ENCODE results near the gene OR5I1.
"Not testable (repeated sequence)": the region's sequence is repeated elsewhere in the genome, so short reads cannot be mapped to it uniquely, and the experiment has no call there.

OR5I1 gene

DNA sequence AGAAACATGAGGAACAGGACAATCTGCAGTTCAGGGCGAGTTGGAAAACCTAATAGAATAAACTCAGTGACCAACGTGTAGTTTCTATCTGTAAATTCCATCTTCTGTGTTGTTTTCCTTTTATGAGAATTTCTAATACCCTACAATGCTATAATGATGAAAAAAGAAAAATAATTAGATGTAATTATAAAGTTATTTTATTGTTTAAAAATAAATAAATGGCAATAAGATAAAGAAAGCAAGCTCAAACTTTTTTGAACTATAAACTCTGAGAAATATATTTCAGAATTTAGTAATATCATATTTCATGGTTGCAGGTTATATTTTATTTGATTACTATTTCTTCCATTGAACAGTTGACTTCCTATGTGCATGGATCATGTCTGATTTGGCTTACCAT is at the start of gene OR5I1:
TSS of gene OR5I1 (minus strand) at position 101 of the 400 bp plus-strand sequence. CDS start at position 101, 0 bp downstream.
- in situ Hi-C loops (cut with MboI; ENCODE audit: low pct_unique_long_range_greater_than_20kb, low sequenced_read_pairs): loop anchor here (25.0 kb wide), 1 partner anchor 851 kb away; no protein-coding TSS in a partner anchor
- DNase-seq: no peak

DNA sequence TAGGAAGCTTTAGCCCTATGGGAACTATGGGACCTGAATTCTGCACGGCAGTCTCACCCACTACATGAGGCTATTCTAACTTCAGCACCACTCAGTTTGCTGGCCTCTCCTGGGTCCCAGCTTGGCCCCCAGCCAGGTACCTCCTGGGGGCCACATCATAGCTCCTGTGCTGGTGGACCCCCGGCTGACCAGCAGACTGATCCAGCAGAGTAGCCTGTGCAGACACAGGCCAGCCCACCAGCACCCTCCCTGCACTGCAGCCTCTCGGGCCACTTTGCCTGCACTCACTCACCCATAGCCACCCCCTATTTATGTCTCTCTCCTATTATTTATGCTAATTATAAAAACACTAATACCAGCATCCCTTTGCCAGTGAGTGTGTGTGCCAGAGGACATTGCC is 34.7 kb upstream of the OR5I1 start:
- no peak for DNase-seq

DNA sequence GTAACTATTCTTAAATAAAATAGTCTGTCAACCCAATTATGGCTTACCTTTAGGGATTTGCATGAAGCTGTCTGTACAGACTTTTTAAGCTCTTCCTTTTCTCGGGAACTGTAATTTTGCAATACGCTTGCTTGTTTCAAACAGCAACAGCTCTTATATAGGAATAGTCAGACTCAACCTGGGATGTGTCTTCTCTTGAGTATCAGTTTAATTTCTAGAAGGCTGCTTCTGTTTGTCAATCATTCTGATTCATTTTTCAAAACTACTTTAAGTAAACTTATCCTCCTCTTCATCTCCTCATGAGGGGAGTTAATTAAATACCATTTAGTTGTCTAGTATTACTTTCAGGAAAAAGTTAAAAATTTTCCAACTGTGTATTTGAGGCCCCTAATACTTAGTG is 33.6 kb upstream of the OR5I1 start, which contains the start of gene OR10AG1:
TSS of gene OR10AG1 (minus strand) at position 101 of the 400 bp plus-strand sequence. CDS start at position 63, 38 bp downstream.
- in situ Hi-C loops (cut with MboI; ENCODE audit: low pct_unique_long_range_greater_than_20kb, low sequenced_read_pairs): no loop called here
- DNase-seq: no peak

More for the DNA sequence above, 34.7 kb upstream of the OR5I1 start:
- in situ Hi-C loops (cut with MboI; ENCODE audit: low pct_unique_long_range_greater_than_20kb, low sequenced_read_pairs): no loop called here

DNA sequence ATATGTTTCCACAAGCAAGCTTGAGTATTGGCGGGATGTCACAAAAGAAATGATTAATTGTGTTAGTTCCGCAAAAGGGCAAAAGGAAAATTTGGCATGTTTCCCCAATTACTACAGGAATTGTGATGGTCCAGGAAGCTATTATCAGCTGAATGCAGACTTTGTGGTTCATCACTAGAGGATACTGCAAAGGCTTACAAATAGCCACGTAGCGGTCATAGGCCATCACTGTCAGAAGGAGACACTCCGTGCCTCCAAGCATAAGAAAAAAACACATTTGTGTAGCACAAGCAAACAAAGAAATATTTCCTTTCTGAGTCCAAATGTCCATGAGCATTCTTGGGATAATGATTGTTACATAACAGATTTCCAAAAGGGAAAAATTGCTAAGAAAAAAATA is 31.7 kb upstream of the OR5I1 start:
- in situ Hi-C loops (cut with MboI; ENCODE audit: low pct_unique_long_range_greater_than_20kb, low sequenced_read_pairs): no loop called here

DNA sequence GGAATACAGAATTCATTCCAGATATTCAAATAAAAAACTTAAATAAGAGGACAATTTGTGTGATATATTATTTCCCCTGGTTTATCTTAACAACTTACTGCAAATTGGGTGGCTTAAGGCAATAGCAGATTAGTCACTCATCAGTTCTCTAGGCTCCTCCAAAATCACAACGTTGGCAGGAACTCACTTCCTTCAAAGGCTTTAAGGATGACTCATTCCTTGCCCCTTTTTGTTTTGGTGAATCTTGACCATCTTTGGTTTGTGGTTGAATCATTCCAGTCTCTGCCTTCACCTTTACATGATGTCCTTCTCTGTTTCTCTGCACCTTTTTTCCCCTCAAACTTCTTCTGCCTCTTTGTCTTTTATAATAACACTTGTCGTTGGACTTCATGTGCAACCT is 30.2 kb upstream of the OR5I1 start:
- in situ Hi-C loops (cut with MboI; ENCODE audit: low pct_unique_long_range_greater_than_20kb, low sequenced_read_pairs): no loop called here
- no peak for DNase-seq

More for the DNA sequence above, 31.7 kb upstream of the OR5I1 start:
- no peak for DNase-seq

DNA sequence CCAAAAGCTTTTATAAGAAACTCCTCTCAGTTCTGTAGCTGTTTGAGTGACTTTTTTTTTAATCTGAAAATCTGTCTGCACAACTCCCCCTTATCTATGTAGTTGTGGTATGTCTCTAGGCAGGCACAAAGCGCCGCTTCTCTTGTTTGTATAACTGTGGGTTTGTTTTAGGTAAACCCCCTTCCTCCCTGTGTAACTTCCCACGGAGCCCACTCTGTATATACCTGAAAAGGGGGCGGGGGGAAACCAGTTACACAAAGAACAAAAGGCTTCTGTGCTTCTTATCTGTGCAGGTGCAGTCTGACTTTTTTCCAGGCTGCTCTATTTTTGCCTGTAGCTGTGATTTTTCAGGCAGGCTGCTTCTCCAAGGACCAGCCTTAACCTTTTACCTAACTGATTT is 20.3 kb upstream of the OR5I1 start:
- no peak for DNase-seq
- in situ Hi-C loops (cut with MboI; ENCODE audit: low pct_unique_long_range_greater_than_20kb, low sequenced_read_pairs): no loop called here

DNA sequence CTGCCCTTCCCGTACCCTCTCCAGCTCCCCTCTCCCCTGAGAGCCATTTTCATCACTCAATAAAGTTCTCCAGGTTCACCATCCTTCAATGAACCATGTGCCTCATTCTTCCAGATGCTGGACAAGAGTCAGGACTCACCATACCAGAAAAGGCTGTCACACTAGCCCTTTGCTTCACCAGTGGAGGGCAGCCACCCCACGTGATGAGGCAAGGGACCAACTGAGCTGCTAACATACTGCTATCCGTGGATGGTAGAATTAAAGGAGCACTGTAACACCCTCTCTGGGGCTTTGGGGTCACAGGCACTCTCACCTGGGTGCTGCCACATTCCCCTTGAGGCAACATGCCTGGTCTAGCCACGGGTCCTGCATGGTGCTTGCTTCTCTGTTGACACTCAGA is 13.1 kb upstream of the OR5I1 start:
- in situ Hi-C loops (cut with MboI; ENCODE audit: low pct_unique_long_range_greater_than_20kb, low sequenced_read_pairs): loop anchor here (25.0 kb wide), 1 partner anchor 838 kb away; no protein-coding TSS in a partner anchor
- DNase-seq: no peak

DNA sequence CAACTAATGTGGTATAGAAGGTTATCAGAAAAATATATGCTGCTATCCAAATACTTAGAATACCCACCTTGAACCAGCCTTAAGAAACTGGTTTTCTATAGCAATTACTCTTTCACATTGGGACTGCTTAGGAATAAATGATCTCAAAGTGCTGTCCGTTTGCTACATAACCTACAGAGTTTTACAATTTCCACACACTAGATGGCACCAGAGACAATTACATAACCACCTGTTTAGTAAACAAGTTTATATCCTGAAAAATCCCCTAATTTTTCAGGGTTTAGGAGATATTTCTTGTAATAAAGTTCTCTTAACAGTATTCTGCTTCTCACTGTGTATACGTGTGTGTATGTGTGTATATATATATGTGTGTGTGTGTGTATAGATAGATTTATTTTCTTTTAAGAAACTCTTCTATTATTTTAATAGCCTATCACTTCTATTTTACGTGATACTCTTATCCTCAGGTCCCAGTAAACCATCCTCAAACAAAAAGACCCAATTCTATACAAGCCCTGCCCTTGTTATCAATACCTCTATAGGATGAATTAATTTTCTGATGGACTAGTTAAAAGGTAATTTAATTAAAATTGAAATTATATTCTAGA is 6.7 kb upstream of the OR5I1 start:
- peak; percentile 45 for DNase-seq
- in situ Hi-C loops (cut with MboI; ENCODE audit: low pct_unique_long_range_greater_than_20kb, low sequenced_read_pairs): loop anchor here (25.0 kb wide), 1 partner anchor 844 kb away; no protein-coding TSS in a partner anchor

DNA sequence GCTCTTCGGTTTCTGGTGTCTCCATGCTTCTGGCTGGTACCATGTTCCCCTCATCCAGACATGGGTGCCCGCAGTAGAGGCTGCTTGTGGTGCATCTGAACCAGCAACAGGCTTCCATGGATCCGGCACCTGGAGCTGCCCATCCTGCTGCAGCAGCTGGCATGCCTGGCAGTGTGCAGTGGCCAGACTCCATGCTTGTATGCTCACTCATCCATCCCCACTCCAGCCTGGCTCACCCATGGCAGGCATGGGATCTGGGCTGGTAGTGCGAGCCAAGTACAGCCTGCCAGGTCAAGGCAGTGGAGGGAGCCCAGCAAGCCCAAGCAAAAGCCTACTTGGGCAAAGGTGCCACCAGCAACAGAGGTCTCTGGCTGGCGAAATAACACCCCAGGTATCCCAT is 15.7 kb downstream of the OR5I1 start:
- no peak for DNase-seq
- in situ Hi-C loops (cut with MboI; ENCODE audit: low pct_unique_long_range_greater_than_20kb, low sequenced_read_pairs): no loop called here

DNA sequence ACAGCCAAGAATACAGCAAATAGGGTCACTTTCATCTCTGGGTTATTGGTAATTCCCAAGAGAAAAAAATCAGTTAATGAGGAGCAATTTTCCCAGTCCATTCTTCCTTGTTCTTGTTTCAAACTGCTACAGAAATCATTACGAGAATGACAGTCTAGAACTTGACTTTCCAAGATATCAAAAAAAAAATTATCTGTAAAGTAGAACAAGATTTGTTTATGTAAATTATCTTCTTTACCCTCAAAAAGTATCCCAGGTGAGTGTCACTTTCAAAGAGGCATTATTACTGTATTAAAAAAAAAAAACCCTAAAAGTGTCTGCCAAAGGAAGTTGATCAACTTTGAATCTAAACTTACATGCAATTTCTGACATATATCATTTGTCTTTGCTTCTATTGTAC is 21.7 kb downstream of the OR5I1 start, which contains the start of gene OR5W2:
TSS of gene OR5W2 (minus strand) at position 101 of the 400 bp plus-strand sequence. CDS start at position 101, 0 bp downstream.
- DNase-seq: no peak
- in situ Hi-C loops (cut with MboI; ENCODE audit: low pct_unique_long_range_greater_than_20kb, low sequenced_read_pairs): no loop called here

DNA sequence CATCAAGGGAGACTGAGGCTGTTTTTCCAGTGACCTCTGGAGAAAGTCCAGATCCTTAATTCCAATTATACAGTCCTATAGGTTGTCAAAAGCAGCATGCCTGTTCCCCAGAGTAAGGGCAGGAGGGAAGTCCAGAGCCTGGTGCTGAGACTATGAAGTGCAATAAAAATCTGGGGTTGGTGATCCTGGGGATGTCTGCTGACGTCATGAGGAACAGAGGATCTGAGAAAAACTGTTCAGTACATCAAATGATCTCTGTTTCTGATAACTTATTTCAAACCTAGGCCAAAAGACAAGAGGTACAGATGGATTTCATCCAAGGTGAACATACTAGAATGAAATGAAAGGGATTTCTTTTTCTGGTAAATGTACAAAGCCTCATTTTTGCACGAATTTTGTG is 33.9 kb downstream of the OR5I1 start:
- DNase-seq: no peak
- in situ Hi-C loops (cut with MboI; ENCODE audit: low pct_unique_long_range_greater_than_20kb, low sequenced_read_pairs): no loop called here

DNA sequence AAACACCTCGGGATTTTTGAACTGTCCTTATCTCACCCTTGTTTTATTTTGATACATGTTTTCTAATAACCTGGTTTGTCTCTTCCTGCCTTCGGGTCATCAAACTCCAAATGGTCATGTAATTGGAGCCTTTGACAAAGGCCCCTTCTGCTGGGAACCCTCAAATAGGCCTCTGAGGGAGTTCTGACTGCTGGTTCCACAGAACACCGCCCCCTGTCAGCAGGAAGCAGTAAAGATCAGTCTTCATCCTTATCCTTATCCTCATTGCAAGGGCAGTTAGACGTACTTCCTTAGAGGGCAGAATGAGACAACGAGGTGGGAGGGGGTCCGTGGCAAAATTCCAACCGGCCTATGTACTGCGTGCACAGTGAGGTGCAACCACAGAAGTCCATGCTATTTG is 41.0 kb downstream of the OR5I1 start:
- in situ Hi-C loops (cut with MboI; ENCODE audit: low pct_unique_long_range_greater_than_20kb, low sequenced_read_pairs): no loop called here
- DNase-seq: no peak

DNA sequence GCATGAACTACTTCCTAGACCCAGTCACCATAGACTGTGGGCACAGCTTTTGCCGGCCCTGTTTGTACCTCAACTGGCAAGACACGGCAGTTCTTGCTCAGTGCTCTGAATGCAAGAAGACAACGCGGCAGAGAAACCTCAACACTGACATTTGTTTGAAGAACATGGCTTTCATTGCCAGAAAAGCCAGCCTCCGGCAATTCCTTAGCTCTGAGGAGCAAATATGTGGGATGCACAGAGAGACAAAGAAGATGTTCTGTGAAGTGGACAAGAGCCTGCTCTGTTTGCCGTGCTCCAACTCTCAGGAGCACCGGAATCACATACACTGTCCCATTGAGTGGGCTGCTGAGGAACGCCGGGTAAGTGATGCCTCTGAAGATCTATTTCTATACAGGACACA is 50.7 kb downstream of the OR5I1 start:
- DNase-seq; in situ Hi-C loops (cut with MboI; ENCODE audit: low pct_unique_long_range_greater_than_20kb, low sequenced_read_pairs): not testable (repeated sequence)

Measured in KBM-7 (cell line).